Panc1 (cell line): ENCODE measurements around the gene TMEM107.

Experiments used
- CTCF ChIP-seq: fragments of 450-650 bp; IDR thresholded peaks from 2 replicates; pipeline ENCODE4 v1.5.1; 2017; ENCODE audit warnings: mild to moderate bottlenecking
- POLR2AphosphoS5 ChIP-seq: IDR thresholded peaks from 2 replicates; pipeline ENCODE4 v1.6.1; 2012; ENCODE audit warnings: mild to moderate bottlenecking, low read depth, low read length, moderate library complexity
- SIN3A ChIP-seq: IDR thresholded peaks from 2 replicates; pipeline ENCODE4 v1.6.1; 2012; ENCODE audit warnings: low read depth, mild to moderate bottlenecking, low read length, moderate library complexity, borderline replicate concordance; ENCODE audit not compliant: insufficient read depth

GRCh38 chr17:8185582-8186445 lies 9.6 kb upstream of the TMEM107 start:
- TF ChIP-seq POLR2AphosphoS5 (no peak; the same call in 1 of the 2 replicates), SIN3A (no peak), CTCF (no peak)
